HEK293T (cell line): ENCODE results near the gene CHMP3.

ENCODE experiments used
- FOXA1 ChIP-seq: fragments of 450-650 bp; IDR thresholded peaks from 2 replicates; pipeline ENCODE4 v1.6.1; 2016; ENCODE audit warnings: mild to moderate bottlenecking
- L3MBTL2 ChIP-seq: fragments of 450-650 bp; conservative IDR thresholded peaks from 2 replicates; pipeline ENCODE4 v1.6.1; 2016; ENCODE audit warnings: mild to moderate bottlenecking
- NFRKB ChIP-seq: fragments of 450-650 bp; IDR thresholded peaks from 2 replicates; pipeline ENCODE4 v1.6.1; 2016; ENCODE audit warnings: mild to moderate bottlenecking, moderate library complexity
- SP1 ChIP-seq: fragments of 450-650 bp; IDR thresholded peaks from 2 replicates; pipeline ENCODE4 v1.6.1; 2017
- SUZ12 ChIP-seq: fragments of 450-650 bp; IDR thresholded peaks from 2 replicates; pipeline ENCODE4 v1.6.1; 2016; ENCODE audit warnings: mild to moderate bottlenecking
- TARDBP ChIP-seq: fragments of 450-650 bp; IDR thresholded peaks from 2 replicates; pipeline ENCODE4 v1.6.1; 2016

- TF ChIP-seq L3MBTL2 (no peak), FOXA1 (no peak), SUZ12 (no peak), NFRKB (no peak), SP1 (no peak), TARDBP (no peak)
These were observed 6.8 kb upstream of the CHMP3 start for GRCh38 chr2:86570059-86570458.
